ENCODE results near the gene TRIM28.

The TRIM28 gene

GRCh38 chr19:58549664-58550361 lies 5.9 kb downstream of the TRIM28 start:
- no peak for DNase-seq

- no peak for DNase-seq
Measured at GRCh38 chr19:58550362-58551122, 6.7 kb downstream of the TRIM28 start.

- no peak for DNase-seq
Measured at GRCh38 chr19:58551123-58551497, 7.2 kb downstream of the TRIM28 start.

GRCh38 chr19:58551577-58552471 lies 8.0 kb downstream of the TRIM28 start:
- DNase-seq: no peak

- no peak for DNase-seq
Measured at GRCh38 chr19:58552655-58553054, 8.8 kb downstream of the TRIM28 start.

- no peak for DNase-seq
Measured at GRCh38 chr19:58553799-58554493, 10.1 kb downstream of the TRIM28 start.

- peak; percentile 98 for DNase-seq
Measured at GRCh38 chr19:58554494-58555368, 10.9 kb downstream of the TRIM28 start, which contains the start of gene CHMP2A. TSS of gene CHMP2A (minus strand) at chr19:58555105. CDS start at chr19:58554212, 893 bp downstream.

- DNase-seq: no peak
Measured at GRCh38 chr19:58555369-58555885, 11.6 kb downstream of the TRIM28 start.

- DNase-seq: no peak
Measured at GRCh38 chr19:58555920-58556621, 12.2 kb downstream of the TRIM28 start.

- DNase-seq: no peak
Measured at GRCh38 chr19:58556622-58557220, 12.9 kb downstream of the TRIM28 start.

- DNase-seq: no peak
Measured at GRCh38 chr19:58557221-58558065, 13.6 kb downstream of the TRIM28 start.

GRCh38 chr19:58558066-58558622 lies 14.3 kb downstream of the TRIM28 start, which contains the start of gene UBE2M:
TSS of gene UBE2M (minus strand) at chr19:58558611. CDS start at chr19:58558381, 230 bp downstream.
- DNase-seq: peak; percentile 64

- DNase-seq: peak; percentile 100
Measured at GRCh38 chr19:58558623-58559274, 14.9 kb downstream of the TRIM28 start.

- peak; percentile 69 for DNase-seq
Measured at GRCh38 chr19:58559275-58560006, 15.6 kb downstream of the TRIM28 start.

GRCh38 chr19:58560007-58560887 lies 16.4 kb downstream of the TRIM28 start:
- no peak for DNase-seq

GRCh38 chr19:58560921-58561320 lies 17.1 kb downstream of the TRIM28 start:
- no peak for DNase-seq
